Glutamatergic neuron (in vitro differentiated cells): ENCODE measurements around the gene ATF6B. TPM values are rescaled to one million over a fixed set of nuclear protein-coding genes. Genes with fewer than 3 reads are reported as not detected.

Source experiments
- DNase-seq: peaks from one replicate; pipeline ENCODE4 v3.0.0; 2022
- H3K27ac Mint-ChIP-seq: one replicate; pipeline ENCODE4 v1.8.0; 2020; ENCODE audit warnings: mild to moderate bottlenecking, mixed read lengths, inconsistent platforms; ENCODE audit not compliant: unreplicated experiment
- H3K27me3 Mint-ChIP-seq: one replicate; pipeline ENCODE4 v1.8.0; 2020; ENCODE audit warnings: mild to moderate bottlenecking, moderate library complexity, mixed read lengths, inconsistent platforms; ENCODE audit not compliant: unreplicated experiment
- H3K36me3 Mint-ChIP-seq: one replicate; pipeline ENCODE4 v1.8.0; 2020; ENCODE audit warnings: mild to moderate bottlenecking, mixed read lengths, inconsistent platforms; ENCODE audit not compliant: unreplicated experiment
- H3K4me1 Mint-ChIP-seq: one replicate; pipeline ENCODE4 v1.8.0; 2020; ENCODE audit warnings: mild to moderate bottlenecking, low read depth, mixed read lengths, inconsistent platforms; ENCODE audit not compliant: unreplicated experiment
- H3K4me3 Mint-ChIP-seq: one replicate; pipeline ENCODE4 v1.8.0; 2020; ENCODE audit warnings: mild to moderate bottlenecking, mixed read lengths, inconsistent platforms; ENCODE audit not compliant: unreplicated experiment
- H3K9me3 Mint-ChIP-seq: one replicate; pipeline ENCODE4 v1.8.0; 2020; ENCODE audit warnings: mild to moderate bottlenecking, moderate library complexity, mixed read lengths, inconsistent platforms; ENCODE audit not compliant: unreplicated experiment
- total RNA-seq: library from RNA; stranded (reverse); fragmentation: NEBNext Ultra II Directional; extraction: Animal tissue kit (Norgen Biotek cat#: 25700); gene quantifications from one replicate; pipeline ENCODE4 v1.2.1, GENCODE V29; 2021; ENCODE audit not compliant: unreplicated experiment
- TF ChIP-seq, protein P1 (sequence below): fragments of 200-600 bp; sonication (generic); IDR thresholded peaks from one replicate; pipeline ENCODE4 v1.5.0; 2021; ENCODE audit not compliant: partially characterized antibody, unreplicated experiment

The ATF6B gene
- total RNA-seq, 1 donor from 2014 or later = 79.5 TPM

DNA sequence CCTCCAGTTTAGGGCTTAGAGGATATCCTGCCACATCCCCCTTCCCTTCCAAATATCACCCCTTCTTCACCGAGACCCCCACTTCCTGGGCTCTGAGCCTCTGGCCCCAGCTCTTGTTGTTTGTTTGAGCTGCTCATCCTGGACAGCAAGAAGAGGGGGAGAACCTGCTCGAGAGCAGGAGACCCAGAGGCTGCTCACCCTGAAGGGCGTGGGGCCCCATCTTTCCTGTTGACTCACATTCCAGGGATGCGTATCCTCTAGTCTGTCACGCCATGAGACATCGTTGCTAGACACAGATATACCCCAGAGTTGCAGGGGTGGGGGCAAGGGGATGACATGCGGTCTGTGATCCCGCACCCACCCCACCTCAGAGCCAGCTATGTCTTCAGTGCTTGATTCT, 13.2 kb downstream of the ATF6B start:
- no peaks in the 10 kb centered on the region for H3K36me3 Mint-ChIP-seq
- H3K4me1 Mint-ChIP-seq = peaks cover 2% of the 10 kb centered on the region
- no peak overlapping the region for H3K27ac Mint-ChIP-seq
- H3K27me3 Mint-ChIP-seq = no peaks in the 10 kb centered on the region
- TF ChIP-seq, protein P1, sequence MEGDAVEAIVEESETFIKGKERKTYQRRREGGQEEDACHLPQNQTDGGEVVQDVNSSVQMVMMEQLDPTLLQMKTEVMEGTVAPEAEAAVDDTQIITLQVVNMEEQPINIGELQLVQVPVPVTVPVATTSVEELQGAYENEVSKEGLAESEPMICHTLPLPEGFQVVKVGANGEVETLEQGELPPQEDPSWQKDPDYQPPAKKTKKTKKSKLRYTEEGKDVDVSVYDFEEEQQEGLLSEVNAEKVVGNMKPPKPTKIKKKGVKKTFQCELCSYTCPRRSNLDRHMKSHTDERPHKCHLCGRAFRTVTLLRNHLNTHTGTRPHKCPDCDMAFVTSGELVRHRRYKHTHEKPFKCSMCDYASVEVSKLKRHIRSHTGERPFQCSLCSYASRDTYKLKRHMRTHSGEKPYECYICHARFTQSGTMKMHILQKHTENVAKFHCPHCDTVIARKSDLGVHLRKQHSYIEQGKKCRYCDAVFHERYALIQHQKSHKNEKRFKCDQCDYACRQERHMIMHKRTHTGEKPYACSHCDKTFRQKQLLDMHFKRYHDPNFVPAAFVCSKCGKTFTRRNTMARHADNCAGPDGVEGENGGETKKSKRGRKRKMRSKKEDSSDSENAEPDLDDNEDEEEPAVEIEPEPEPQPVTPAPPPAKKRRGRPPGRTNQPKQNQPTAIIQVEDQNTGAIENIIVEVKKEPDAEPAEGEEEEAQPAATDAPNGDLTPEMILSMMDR = no peak
- H3K9me3 Mint-ChIP-seq = peaks cover 2% of the 10 kb centered on the region
- no peak overlapping the region for H3K4me3 Mint-ChIP-seq
- no peak for DNase-seq

DNA sequence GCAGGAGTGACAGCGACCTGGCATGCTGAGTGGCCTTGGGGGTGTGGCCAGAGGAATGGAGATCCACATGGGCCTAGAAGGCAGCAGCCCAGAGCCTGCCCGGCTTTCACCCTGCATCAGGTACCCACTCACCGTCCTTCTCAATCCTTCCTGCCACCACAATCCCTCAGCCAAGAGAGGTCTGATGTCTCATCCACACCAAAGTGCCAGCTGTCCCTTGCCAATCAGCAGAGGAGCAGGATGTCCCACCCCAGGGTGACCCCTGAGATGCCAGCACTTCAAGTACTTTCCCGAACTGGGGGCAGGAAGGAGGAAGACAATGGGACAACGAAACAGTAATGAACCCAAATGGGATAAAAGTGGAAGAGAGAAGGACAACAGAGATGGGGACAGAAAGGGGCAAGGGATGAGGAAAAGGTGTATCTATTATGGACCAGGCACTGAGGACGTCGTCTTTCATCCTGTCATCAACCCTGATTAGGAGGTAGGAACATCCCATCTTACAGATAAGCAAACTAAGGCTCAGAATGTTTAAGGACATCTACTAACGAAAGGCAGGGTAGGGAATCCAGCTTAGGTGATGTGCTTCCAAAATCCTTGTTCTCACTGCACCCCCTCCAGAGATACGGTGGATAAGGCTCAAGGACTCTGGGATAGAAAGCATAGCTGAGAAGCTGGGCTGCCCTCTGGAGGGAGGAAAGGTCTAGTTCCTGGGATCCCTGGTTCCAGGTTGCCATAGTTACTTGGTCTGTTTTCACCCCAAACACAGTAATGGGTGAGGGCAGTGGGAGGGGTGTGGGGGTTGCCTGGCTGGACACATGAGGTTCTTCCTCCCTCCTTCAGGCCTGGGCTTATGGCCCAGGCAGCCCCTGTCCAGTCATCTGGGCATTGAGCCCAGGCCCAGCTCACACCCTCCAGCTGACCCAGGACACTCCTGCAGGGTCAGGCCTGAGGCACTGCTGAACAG, 14.4 kb downstream of the ATF6B start:
- no peak overlapping the region for H3K27ac Mint-ChIP-seq
- H3K4me3 Mint-ChIP-seq = no peak overlapping the region
- DNase-seq = no peak

DNA sequence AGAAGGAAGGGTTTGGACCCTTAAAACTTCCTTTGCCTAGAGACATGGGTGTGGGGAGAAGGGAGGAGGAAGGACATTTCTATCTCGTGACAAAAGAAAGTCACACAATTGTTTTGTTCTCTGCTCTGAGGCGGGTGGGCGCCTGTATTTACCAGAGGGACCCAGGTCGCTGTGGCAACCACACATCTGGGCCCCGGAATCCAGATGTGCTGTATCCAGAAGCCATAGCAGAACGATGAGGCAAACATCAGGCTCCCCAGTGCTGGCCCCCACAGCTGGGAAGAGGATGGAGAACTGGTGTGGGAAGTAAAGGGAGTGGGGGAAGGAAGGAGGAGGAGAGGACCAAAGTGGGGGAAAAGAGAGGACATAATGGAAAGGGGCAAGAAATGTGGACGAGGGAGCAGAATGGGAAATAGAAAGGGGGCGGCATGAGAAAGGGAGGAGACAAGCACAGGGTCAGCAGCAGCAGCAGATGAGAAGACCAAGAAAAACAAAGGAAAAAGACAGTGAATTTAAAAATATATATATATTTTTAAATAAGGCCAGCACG, 15.5 kb downstream of the ATF6B start:
- Mint-ChIP-seq H3K4me3 (no peak overlapping the region), H3K9me3 (peaks cover 4% of the 10 kb centered on the region), H3K27ac (no peak overlapping the region), H3K4me1 (peaks cover 12% of the 10 kb centered on the region), H3K36me3 (no peaks in the 10 kb centered on the region), H3K27me3 (peaks cover 4% of the 10 kb centered on the region)
- no peak for DNase-seq
- TF ChIP-seq, protein P1 = no peak

More for the DNA sequence above, 14.4 kb downstream of the ATF6B start:
- peaks cover 2% of the 10 kb centered on the region for H3K9me3 Mint-ChIP-seq
- peaks cover 4% of the 10 kb centered on the region for H3K4me1 Mint-ChIP-seq
- no peaks in the 10 kb centered on the region for H3K36me3 Mint-ChIP-seq
- H3K27me3 Mint-ChIP-seq = peaks cover 1% of the 10 kb centered on the region
- TF ChIP-seq, protein P1 = no peak

GRCh38 chr6:32111424-32112066, 16.5 kb downstream of the ATF6B start:
- no peak overlapping the region for H3K27ac Mint-ChIP-seq
- no peaks in the 10 kb centered on the region for H3K36me3 Mint-ChIP-seq
- TF ChIP-seq, protein P1 = no peak
- H3K27me3 Mint-ChIP-seq = peaks cover 4% of the 10 kb centered on the region
- H3K4me3 Mint-ChIP-seq = no peak overlapping the region
- DNase-seq = no peak
- H3K9me3 Mint-ChIP-seq = peaks cover 2% of the 10 kb centered on the region
- peaks cover 10% of the 10 kb centered on the region for H3K4me1 Mint-ChIP-seq
